Dendritic cell treated with granulocyte-macrophage colony-stimulating factor and Interleukin-4, amounts not matched to agents 40 ng/mL and 50 ng/mL, for 4 days (primary cell): ENCODE measurements around the gene ZSCAN25.

Experiments
- H3K27ac Mint-ChIP-seq: one replicate; pipeline ENCODE4 v1.8.0; 2022; ENCODE audit warnings: mild to moderate bottlenecking, mixed read lengths
- H3K27me3 Mint-ChIP-seq: one replicate; pipeline ENCODE4 v1.8.0; 2022; ENCODE audit warnings: mild to moderate bottlenecking, mixed read lengths
- H3K36me3 Mint-ChIP-seq: one replicate; pipeline ENCODE4 v1.8.0; 2022; ENCODE audit warnings: low read depth, mixed read lengths
- H3K4me1 Mint-ChIP-seq: one replicate; pipeline ENCODE4 v1.8.0; 2022; ENCODE audit warnings: low read depth, mixed read lengths
- H3K4me3 Mint-ChIP-seq: one replicate; pipeline ENCODE4 v1.8.0; 2022; ENCODE audit warnings: mild to moderate bottlenecking, moderate library complexity, mixed read lengths
- H3K9me3 Mint-ChIP-seq: one replicate; pipeline ENCODE4 v1.8.0; 2022; ENCODE audit warnings: mixed read lengths
- intact Hi-C: fragments of 100-400 bp; cut with micrococcal nuclease; formaldehyde crosslinking; loops from one replicate; pipeline ENCODE4 v1.15.0; 2022

The ZSCAN25 gene

DNA sequence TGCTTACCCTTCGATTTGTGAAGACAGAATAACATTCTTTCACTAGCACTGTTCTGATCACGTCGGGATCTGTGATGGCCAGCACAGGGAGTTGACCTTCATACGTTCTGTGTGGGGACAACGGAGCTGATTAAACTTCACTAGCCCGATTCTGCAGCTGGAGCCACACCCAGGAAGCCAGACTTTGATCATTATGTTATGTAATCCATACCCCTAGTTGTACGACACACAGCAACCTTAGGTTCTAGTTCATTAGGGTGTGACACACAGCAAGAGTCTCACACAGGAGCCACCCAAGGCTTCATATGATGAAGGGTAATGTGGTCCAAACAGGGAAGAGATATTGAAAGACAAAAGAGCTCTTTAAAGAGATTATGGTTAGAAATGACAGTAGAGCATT, 55.8 kb downstream of the ZSCAN25 start:
- Mint-ChIP-seq H3K4me3 (no peak overlapping the region), H3K4me1 (peaks cover 7% of the 10 kb centered on the region), H3K36me3 (no peaks in the 10 kb centered on the region), H3K9me3 (no peaks in the 10 kb centered on the region), H3K27ac (no peak overlapping the region), H3K27me3 (no peaks in the 10 kb centered on the region)
- intact Hi-C loops, result no loop called here

DNA sequence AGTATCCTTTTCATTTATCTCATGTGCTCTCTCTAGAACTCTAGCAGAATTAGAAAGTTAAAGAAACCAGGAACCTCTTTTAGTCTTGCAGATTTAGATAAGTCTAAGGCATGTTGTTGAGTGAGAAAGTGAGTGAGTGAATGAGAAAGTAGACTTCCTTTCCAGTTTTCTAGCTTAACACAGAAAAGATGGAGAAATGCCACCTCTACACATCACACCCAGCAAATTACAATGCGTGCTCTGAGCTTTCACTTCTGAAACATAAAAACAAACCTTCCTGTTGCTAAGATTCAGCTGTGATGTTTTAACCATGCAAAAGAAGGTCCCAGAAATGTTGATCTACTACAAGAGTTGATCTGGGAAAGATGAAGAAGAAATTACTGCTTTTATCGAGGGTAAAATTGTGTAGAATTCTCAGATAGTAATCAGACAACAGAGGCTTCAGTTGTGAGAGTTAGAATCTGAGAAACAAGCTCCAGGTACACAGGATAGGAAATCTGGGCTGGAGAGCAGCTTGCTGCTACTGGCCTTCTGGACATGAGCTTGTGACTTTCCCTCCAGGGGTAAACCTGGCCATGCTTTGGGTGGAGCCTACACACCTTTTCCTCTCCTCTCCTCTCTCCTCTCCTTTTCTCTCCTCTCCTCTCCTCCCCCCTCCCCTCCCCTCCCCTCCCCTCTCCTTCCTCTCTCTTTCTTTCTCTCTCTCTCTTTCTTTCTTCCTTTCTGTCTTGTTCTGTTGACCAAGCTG, 58.4 kb downstream of the ZSCAN25 start:
- Mint-ChIP-seq H3K36me3 (no peaks in the 10 kb centered on the region), H3K4me3 (no peak overlapping the region), H3K4me1 (peaks cover 6% of the 10 kb centered on the region), H3K27me3 (peaks cover under 1% of the 10 kb centered on the region), H3K9me3 (no peaks in the 10 kb centered on the region), H3K27ac (no peak overlapping the region)
- intact Hi-C loops, result no loop called here

DNA sequence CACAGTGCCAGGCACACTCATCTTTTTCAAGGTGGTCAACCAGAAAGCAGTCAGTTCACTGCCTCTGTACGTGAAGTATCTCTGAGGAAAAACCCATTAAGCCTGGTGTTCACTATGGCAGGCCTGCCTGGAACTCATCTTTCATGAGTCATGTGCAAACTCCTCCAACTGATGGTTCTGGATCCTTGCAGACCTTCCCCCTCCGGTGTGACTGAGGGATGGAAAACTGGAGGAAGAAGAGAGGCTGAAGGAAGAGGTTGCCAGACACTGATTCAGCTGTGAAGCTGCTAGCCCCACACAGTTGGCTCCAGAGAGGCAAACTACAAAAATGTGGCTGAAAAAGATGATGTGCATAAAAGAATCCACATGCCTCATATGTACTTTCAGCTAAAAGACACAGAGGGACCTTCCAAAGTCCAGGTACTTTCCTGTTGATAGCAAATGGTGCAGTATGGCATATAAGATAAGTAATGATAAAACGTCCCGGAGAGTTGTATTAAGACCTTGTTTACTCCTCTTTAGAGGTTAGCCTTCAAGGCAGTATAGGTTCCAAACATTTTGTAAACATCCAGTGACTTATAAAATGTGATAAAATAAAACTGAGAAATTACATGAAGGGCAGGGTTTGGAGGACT, 60.4 kb downstream of the ZSCAN25 start:
- Mint-ChIP-seq H3K27ac (no peak overlapping the region), H3K4me3 (no peak overlapping the region), H3K4me1 (peaks cover 6% of the 10 kb centered on the region), H3K9me3 (peaks cover 3% of the 10 kb centered on the region), H3K27me3 (peaks cover 6% of the 10 kb centered on the region), H3K36me3 (no peaks in the 10 kb centered on the region)
- intact Hi-C loops, result no loop called here

DNA sequence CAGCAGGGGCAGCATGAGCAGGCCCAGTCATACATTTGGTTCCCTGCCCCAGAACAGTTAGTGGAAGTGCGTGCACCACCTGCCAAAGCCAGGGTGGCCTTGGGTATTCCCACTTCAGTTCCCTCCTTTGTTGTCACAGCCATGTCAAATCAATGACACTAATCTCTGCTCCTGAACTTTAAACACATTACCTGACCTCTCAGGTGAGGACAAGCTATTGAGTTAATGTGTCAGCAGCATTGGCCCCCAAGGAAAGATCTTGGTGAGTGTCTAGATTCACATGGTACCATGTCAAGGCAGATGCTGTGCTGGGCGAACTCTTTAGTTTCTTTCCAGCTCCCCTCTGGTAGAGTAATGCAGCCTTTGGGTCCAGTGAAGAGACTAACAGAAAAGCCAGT, 60.9 kb downstream of the ZSCAN25 start:
- Mint-ChIP-seq H3K4me3 (no peak overlapping the region), H3K27ac (no peak overlapping the region), H3K36me3 (no peaks in the 10 kb centered on the region), H3K27me3 (peaks cover 6% of the 10 kb centered on the region), H3K9me3 (peaks cover 8% of the 10 kb centered on the region), H3K4me1 (peaks cover 6% of the 10 kb centered on the region)
- intact Hi-C loops, result no loop called here

DNA sequence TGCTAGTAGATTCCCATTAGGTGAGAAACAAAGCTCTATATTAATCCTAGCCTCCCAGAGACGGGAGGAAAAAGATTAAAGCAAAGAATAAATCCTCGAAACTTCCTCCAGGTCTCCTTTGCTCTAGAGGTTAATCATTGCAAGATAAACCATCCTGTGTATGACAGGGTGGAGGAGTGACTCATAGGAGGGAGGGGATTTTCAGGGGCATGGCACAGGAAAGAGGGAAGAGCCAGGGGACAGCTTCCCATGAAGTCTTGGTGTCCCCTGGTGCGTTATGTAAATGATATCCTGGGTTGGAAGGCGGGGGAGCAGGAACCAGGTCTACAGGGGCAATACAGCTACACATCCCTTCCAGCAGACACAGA, 62.3 kb downstream of the ZSCAN25 start:
- H3K4me3 Mint-ChIP-seq, result no peak overlapping the region

DNA sequence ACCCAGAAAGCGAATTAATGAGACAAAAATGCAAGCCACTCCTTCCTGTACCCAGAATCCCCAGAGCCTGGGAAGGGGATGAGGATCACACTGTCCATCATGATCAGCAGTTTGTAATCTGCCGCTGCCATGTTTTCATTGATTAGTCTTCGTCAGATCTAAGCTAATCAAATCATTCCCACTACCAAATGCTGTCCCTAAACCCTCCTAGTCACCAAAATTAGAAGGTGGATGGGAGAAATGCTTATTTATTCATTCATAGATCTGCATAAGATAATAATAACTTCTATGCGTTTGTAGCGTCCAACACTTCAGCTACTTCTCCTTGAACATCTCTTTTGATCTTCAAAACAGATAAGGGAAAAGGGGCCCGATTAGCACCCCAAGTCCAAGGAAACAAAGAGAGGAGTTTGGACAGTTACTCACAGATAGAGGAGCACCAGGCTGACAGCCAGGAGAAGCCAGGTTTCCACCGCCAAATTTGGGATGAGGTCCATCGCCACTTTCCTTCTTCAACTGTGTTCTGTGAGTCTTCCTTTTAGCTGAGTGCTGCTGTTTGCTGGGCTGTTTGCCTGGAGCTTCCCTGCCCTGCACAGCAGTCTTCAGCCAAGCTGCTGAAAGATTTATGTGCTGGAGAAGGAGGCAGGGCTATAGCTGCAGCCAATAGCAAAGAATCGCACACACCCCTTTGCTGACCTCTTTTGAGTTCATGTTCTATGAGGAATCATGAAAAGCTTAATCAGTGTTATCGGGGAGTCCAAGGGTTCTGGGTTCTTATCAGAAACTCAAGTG, 62.9 kb downstream of the ZSCAN25 start, which contains the start of gene CYP3A5:
Gene CYP3A5, minus strand, starts transcription at position 597 of the 792 bp plus-strand sequence. Its CDS starts 100 bp downstream, at position 497.
- Mint-ChIP-seq H3K27ac (no peak within 1 kb of the TSS), H3K4me3 (no peak within 1 kb of the TSS), H3K27me3 (peaks cover 6% of the 10 kb centered on the region), H3K9me3 (peaks cover 8% of the 10 kb centered on the region), H3K4me1 (peaks cover 6% of the 10 kb centered on the region), H3K36me3 (no peaks in the 10 kb centered on the region)
- intact Hi-C loops, result no loop called here

More for the DNA sequence above, 62.3 kb downstream of the ZSCAN25 start:
- Mint-ChIP-seq H3K9me3 (peaks cover 8% of the 10 kb centered on the region), H3K36me3 (no peaks in the 10 kb centered on the region), H3K27me3 (peaks cover 6% of the 10 kb centered on the region), H3K4me1 (peaks cover 6% of the 10 kb centered on the region), H3K27ac (no peak overlapping the region)
- intact Hi-C loops, result no loop called here
